Mucosa of gallbladder (tissue), 1 donor: ENCODE results near the gene PLEKHA8. TPM values are rescaled to one million over a fixed set of nuclear protein-coding genes. Genes with fewer than 3 reads are reported as not detected.
"Not testable (repeated sequence)": the region's sequence is repeated elsewhere in the genome, so short reads cannot be mapped to it uniquely, and the experiment has no call there.

Experiments
- DNase-seq: peaks from one replicate; pipeline ENCODE4 v3.0.0-alpha.2; 2020; ENCODE audit warnings: low spot score
- total RNA-seq: library from RNA; stranded (reverse); gene quantifications from one replicate; pipeline ENCODE4 v1.2.1, GENCODE V29; 2021
- donor health status: DM: no; HTN: no; CAD: no.

PLEKHA8 gene
- total RNA-seq, 1 donor from 2014 or later, result 11.9 TPM

DNA sequence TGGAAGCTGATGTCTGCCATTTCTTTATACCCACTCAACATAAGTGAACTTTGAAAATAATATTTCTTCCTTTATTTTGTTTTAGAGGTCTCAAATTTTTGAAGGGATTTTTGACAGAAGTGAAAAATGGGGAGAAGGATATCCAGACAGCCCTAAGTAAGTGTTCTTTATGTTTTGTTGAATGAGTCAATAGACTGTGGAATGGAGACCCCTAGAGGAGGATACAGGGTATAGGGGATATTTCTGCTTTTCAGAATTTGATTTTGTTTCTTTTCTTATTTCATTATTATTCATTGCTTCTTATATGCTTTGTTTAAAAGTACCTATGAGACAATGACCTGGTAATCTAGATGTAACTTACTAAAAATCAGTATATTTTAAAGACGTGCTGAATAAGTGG is 34.4 kb downstream of the PLEKHA8 start:
- no peak for DNase-seq

DNA sequence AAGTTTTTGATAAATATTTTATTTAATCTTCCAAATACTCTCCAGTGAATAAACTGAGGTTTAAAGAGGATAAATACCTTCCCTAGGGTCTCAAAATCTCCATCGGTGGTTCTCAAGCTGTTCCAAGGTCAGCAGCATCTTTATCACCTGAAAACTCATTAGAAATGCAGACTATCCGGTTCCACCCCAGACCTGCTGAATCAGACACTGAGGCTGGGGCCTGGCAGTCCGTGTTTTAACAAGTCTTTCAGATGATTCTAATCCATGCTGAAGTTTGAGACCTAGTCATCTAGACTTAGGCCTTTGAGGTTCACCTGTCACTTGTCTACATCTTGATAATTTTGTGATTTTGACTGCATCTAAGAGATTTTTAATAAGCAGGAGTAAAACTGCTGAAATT is 37.5 kb downstream of the PLEKHA8 start:
- no peak for DNase-seq

GRCh38 chr7:30066687-30067086 is 38.5 kb downstream of the PLEKHA8 start:
- DNase-seq, result no peak

GRCh38 chr7:30068117-30068516 is 39.9 kb downstream of the PLEKHA8 start:
- no peak for DNase-seq

DNA sequence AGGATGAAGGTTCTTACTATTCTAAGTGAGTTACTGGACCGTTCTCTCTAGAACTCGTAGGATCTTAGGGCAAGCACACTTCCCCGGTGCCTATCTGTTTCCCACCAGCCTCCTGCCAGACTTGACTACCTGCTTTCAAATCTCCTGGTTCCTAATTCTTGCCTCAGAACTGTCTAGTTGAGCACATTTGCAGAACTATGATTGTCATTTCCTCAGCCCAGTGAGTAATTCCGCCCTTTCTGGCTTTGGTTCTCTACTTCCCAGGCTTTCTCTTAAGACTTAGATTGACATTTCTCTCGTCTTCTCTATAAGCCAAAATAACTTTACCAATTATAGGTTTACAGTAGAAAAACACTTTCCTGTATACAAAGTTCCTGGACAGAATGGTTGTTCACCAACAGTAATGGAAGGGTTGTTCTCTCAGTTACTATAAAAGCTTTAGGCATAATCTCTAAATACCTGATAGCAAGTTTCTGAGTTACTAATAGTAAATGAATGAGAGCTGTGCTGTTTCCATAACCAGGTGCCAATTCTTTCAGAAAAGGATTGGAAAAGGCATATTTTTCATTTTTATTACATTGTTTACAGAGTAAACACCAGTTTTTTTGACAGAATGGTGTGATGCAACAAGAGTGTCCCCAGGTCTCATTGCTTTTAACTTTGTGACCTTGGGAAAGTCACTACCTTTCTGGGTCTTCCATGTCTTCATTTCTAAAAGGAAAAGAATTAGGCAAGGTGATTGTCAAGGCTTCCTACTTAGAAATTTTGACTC is 41.1 kb downstream of the PLEKHA8 start:
- DNase-seq, result no peak

DNA sequence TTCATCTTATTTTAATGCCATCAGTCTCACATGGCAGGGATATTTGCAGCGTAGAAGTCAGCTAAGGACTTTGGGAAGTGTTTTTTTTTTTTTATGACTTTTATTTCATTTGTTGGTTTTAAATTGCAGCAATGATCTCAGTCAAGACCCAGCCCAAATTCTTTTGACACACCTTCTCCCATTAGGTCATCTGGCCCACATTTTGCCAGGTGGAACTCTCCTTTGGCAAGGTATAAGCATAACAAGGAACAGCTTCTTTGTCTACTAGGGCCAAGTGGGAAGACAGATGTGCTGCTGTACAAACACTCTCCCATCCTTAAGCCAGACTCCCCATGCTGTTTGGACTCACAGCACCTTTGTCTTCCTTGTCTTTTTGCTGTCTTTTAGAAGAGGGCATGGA is 41.8 kb downstream of the PLEKHA8 start:
- DNase-seq, result no peak

DNA sequence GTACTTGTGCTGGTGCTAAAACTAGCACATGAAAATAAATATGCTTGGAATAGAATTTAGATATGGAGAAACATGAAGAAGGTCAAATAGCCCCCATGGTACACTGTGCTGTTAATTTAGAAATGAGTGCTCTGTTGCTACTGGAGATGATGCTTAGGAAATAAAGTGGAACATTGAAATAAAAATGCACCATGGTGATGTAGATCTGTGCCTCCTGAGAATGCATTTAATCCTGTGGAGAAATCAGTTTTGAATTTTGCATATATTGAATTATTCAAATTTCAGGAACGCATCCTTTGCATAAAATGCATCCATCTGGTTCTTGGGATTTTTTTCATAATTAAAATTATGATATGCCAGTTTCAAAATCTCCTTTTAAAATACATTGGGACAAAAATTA is 44.5 kb downstream of the PLEKHA8 start:
- DNase-seq, result no peak

- DNase-seq, result no peak
Observed at GRCh38 chr7:30074422-30075030, 46.3 kb downstream of the PLEKHA8 start.

- no peak for DNase-seq
Observed at GRCh38 chr7:30076411-30076810, 48.2 kb downstream of the PLEKHA8 start.

- DNase-seq, result no peak
Observed at GRCh38 chr7:30078280-30078679, 50.1 kb downstream of the PLEKHA8 start.

- DNase-seq, result no peak
Observed at GRCh38 chr7:30079880-30080279, 51.7 kb downstream of the PLEKHA8 start.

GRCh38 chr7:30080818-30081217 is 52.6 kb downstream of the PLEKHA8 start:
- DNase-seq, result no peak

DNA sequence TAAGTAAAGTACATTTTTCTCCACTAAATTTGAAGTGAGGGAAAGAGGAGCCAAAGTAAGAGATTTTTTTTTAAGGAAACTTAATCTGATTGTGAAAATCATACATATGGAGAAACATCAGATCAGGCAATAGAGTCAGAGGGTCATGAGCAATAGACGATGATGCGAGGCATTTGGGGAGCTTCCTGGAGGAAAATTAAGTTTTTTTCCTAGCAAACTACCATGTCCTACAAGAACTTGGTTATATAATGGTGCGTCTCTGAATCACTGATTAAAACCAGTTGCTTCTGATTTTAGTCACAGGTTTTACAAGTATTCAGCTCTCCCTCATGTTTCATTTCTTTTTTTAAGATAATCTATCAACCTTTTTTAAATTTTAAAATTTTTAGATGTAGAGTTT is 54.5 kb downstream of the PLEKHA8 start:
- no peak for DNase-seq

GRCh38 chr7:30083334-30083733 is 55.1 kb downstream of the PLEKHA8 start:
- no peak for DNase-seq

DNA sequence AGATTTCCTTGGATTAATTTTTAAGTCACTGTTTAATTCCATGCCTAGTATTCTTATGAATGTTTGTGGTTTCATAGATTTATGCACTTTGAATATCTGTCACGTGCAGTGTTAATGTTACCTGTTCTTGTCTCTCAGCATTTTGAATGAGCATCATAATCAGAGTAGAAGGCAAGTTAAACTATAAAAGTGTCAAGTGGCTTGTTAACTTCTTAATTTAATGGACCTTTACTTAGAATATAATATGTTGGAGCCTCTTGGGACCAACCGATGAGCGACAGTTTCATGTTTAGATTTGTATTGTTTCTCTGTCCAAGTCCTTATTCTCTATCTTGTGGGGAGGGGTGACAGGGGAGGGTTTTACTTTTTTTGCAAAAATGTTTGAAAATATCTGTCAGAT is 56.0 kb downstream of the PLEKHA8 start:
- DNase-seq, result no peak

GRCh38 chr7:30086529-30086928 is 58.3 kb downstream of the PLEKHA8 start:
- DNase-seq, result no peak

DNA sequence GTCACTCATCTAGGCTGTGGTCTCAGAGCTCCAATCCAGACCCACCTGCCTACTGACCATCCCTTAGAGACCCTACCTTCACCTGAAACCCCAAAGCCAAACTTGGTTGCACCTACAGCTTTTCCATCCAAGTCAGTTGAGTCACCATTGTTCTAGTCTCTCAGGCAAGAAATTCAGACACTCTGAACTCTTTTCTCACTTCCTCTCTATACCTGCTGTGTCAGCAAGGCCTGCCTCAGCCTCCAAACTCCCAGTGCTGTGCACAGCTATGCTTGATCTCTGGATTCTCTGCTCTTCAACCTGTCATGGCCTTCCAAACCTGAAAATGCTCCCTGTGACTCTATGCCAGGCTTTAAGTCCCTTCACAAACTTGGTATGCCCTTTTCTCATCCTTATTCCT is 59.2 kb downstream of the PLEKHA8 start:
- DNase-seq, result no peak

- DNase-seq, result no peak
Observed at GRCh38 chr7:30088362-30088761, 60.1 kb downstream of the PLEKHA8 start.

- DNase-seq, result no peak
Observed at GRCh38 chr7:30090111-30090510, 61.9 kb downstream of the PLEKHA8 start.

DNA sequence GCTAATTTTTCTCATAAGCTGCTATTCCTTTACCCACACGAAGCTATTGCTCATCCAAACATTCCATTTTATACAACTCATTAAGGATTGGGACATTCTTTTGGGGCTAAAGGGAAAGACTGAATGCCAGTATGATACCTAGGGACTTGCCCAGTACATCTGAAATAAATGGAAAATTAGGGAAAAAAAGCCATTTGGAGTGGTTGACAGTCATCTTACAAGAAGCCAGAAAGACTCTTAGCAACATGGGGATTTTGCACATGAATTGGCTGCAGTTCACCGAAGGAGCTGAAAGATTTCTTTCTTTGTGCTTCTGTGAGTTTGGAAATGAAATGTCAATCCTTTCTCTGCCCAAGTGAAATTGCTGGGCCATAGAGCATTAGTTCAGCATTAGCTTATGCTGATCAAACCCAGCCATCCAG is 63.3 kb downstream of the PLEKHA8 start:
- DNase-seq, result no peak

GRCh38 chr7:30091987-30092386 is 63.8 kb downstream of the PLEKHA8 start:
- DNase-seq, result no peak

GRCh38 chr7:30093420-30093952 is 65.3 kb downstream of the PLEKHA8 start:
- DNase-seq, result no peak

DNA sequence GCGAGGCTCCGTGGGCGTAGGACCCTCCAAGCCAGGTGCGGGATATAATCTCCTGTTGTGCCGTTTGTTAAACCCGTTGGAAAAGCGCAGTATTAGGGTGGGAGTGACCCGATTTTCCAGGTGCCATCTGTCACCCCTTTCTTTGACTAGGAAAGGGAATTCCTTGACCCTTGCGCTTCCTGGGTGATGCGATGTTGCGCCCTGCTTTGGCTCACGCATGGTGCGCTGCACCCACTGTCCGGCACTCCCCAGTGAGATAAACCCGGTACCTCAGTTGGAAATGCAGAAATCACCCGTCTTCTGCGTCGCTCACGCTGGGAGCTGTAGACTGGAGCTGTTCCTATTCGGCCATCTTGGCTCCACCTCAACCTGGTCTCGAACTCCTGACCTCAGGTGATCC is 70.4 kb downstream of the PLEKHA8 start:
- DNase-seq, result not testable (repeated sequence)
